Endometrium (tissue), 2 donors: ENCODE data around the gene TEP1.
"Not testable (repeated sequence)": the region's sequence is repeated elsewhere in the genome, so short reads cannot be mapped to it uniquely, and the experiment has no call there.

Experiments
- FAIRE-seq: peaks from 2 replicates; lab custom pipeline; 2012; peaks lifted over from hg19 to GRCh38; lab: Jason Lieb, UNC
- donor health status: control.
- donor health status: control.

The TEP1 gene

DNA sequence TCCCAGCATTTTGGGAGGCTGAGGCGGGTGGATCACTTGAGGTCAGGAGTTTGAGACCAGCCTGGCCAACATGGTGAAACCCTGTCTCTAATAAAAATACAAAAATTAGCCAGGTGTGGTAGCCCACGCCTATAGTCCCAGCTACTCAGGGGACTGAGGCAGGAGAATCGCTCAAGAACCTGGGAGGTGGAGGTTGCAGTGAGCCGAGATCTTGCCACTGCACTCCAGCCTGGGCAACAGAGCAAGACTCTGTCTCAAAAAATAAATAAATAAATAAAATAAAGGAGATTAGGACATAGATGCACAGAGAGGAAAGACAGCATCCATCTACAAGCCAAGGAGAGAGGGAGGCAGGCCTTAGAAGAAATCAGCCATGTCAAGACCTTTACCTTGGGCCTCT lies 72.3 kb downstream of the TEP1 start:
- FAIRE-seq: not testable (repeated sequence)

- FAIRE-seq: no peak
Measured at GRCh38 chr14:20334017-20334416, 79.3 kb downstream of the TEP1 start.

DNA sequence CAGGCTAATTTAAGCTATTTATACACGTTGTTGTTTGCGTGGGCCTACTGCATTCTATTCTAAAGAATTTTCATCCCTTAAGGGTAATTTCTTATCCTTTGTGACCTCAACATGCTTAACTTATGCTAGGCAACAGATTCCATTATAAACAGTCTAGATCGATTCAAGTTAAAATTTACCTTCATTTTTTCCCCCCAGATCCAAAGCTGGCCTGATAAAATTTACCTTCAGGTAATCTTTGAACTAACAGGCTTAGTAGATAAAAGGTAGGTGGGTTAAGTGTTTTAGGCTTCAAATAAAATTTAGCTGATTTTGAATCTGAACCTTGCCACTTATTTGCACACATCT lies 79.8 kb downstream of the TEP1 start:
- FAIRE-seq: no peak

DNA sequence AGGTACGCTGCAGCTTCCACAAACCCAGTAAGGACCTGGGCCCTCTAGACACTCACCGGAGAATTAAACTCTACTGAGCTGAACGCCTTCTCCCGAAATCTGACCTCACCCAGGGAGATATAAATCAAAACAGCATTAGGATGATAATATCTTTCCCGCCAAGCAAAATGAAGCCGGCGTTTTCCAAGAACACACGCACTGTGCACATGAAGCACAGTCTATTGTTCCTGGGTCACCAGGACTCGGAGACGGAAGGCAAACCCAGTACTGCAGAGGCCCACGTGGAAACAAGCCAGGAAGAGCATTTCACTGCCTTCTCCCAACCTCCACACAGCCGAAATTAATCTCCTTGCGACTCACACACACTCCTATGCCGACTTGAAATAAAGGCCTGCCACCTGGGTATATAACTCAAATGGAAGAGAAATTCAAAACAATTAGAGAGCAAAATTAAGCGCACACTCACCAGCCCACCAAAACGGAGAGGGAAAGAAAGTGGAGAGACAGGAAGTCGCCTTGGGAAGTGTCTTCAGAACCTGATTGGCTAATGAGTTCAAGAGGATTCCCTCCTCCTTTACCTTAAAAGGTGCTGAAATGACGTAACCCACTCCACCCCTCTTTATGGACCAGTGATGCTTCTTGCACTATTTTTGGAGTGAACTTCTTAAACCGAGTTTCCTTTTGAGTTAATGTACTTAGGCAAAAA lies 80.4 kb downstream of the TEP1 start, which contains the start of gene CCNB1IP1:
Gene CCNB1IP1 (minus strand): TSS at position 492 of the 706 bp plus-strand sequence. CDS start 16,756 bp downstream, outside the sequence.
- peak; percentile 93 for FAIRE-seq

DNA sequence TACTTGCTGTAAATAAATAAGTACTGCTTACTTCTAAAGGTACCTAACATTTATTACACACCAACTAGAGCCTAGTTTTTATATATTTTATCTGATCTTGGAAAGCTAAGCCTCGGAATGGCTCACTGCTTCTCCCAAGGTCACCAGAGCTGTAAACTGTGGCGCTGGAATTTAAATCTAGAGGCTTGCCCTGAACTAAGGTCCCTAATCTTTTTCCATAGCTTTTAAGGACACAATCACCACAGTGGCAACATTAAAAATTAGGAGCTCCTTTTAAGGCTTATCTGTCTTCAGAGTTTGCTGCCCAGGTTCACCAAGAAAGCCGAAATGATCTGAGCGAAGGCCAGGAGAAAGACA lies 80.9 kb downstream of the TEP1 start:
- no peak for FAIRE-seq

GRCh38 chr14:20331053-20331613 lies 82.2 kb downstream of the TEP1 start:
- no peak for FAIRE-seq

GRCh38 chr14:20329355-20329754 lies 83.9 kb downstream of the TEP1 start:
- no peak for FAIRE-seq

DNA sequence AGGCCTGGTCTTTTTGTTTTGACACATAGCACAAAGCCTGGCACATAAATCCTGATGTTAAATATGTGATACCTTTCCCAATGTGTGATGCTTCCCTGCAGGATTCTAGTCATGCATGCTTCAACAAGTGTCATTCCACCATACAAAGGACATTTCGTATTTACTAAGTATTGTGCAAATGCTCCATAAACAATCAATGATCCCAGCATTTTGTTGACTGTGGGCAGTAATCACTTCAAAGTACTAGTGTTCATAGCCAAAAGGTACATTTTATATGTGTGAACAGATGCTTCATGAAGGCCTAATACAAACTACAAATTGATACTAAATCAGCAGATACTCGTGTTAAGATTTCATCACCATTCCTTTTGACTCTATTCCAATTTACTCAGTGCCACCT lies 84.6 kb downstream of the TEP1 start:
- no peak for FAIRE-seq

DNA sequence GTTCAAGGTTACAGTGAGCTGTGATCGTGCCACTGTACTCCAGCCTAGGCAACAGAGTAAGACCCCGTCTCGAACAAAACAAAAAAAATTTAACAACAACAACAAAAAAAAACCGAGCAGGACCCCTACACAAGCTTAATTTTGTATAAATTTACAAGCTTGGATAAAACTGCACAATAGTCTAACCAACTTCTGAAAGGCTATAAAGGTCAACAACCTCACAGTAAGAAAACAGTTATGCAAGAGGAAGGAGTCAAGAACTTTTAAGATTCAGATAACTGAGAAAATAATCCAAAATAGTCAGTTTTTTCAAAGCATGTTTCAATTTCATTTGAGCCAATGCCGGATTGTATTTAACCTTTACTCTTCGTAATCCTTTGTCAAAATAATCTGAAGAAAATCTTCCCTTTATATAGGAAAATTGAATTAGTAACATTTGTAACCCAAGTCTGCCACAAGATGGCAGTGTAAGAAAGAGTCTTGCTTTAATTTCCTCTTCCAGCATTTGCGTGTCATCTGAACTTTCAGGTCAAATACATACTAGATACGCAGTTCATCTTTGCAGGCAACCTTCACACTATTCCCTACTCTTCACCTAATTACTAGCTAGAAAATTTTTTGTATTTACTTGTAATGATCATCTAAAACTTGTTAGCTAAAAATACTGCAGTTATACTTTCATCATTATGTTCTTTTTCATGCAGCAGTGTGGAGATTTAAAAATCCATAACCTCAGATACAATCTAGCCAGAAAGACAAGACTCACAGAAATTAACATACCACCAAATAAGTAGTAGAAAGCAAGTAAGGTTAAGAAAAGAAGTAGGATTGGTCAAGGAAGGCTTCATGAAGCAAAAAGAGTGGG lies 86.1 kb downstream of the TEP1 start:
- peak; percentile 94 for FAIRE-seq

DNA sequence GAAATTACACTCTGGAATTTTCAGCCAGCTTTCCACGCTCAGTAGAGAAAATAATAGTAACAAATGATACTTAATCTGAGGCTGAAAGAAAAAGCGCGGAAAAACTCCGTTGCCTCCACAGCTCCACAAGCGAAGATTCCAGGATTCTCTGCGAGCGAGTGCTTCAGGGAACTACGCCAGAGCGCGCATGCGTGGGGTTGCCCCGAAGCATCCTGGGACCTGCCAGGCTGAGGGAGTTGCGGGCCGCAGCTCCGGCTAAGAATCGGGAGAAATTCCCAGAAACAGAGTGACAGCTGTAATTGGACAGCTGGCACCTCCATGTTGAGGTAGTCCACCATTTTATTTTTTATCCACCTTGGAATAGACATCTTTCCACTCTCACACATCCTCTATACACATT lies 95.6 kb downstream of the TEP1 start:
- FAIRE-seq: no peak
